Right atrium auricular region (tissue), 2 donors: ENCODE measurements around the gene BCAR3. TPM values are rescaled to one million over a fixed set of nuclear protein-coding genes. Genes with fewer than 3 reads are reported as not detected.

ENCODE experiments used
- DNase-seq: peaks from one replicate; pipeline ENCODE4 v3.0.0-alpha.2; 2019; ENCODE audit warnings: low spot score
- H3K27ac ChIP-seq, 2 donors: fragments of 200-600 bp; sonication (generic); 1 replicate in 1 of 2; 2 replicates in 1 of 2; pipeline ENCODE4 v1.5.1; 2016 to 2019
- H3K27me3 ChIP-seq, 2 donors: fragments of 200-600 bp; sonication (generic); one replicate each; pipeline versions ENCODE4 v1.5.1 to v1.6.0; 2017 to 2019
- H3K36me3 ChIP-seq: fragments of 200-600 bp; sonication (generic); one replicate; pipeline ENCODE4 v1.5.1; 2016
- H3K4me1 ChIP-seq, 2 donors: fragments of 200-600 bp; sonication (generic); one replicate each; pipeline versions ENCODE4 v1.5.1 to v1.6.0; 2017 to 2019
- H3K4me3 ChIP-seq, 2 donors: fragments of 200-600 bp; sonication (generic); 1 replicate in 1 of 2; 2 replicates in 1 of 2; pipeline ENCODE4 v1.5.1; 2017 to 2019; ENCODE audit warnings: mild to moderate bottlenecking in 1 of 2, moderate library complexity in 1 of 2
- H3K9me3 ChIP-seq, 2 donors: fragments of 200-600 bp; sonication (generic); one replicate each; pipeline ENCODE4 v1.5.1; 2019
- total RNA-seq, 2 donors: library from RNA; depleted of rRNA; stranded (reverse); fragments of >200 nt; gene quantifications; one replicate each; pipeline ENCODE4 v1.1.0, GENCODE V29; 2016
- TF ChIP-seq, protein P1 (sequence below), 2 donors: fragments of 200-600 bp; sonication (generic); IDR thresholded peaks; one replicate each; pipeline ENCODE4 v1.5.1; 2019; ENCODE audit warnings: antibody characterized with exemption in 2 of 2

The BCAR3 gene
- total RNA-seq, 2 donors from 2014 or later, result 12.7 to 19.3 TPM

DNA sequence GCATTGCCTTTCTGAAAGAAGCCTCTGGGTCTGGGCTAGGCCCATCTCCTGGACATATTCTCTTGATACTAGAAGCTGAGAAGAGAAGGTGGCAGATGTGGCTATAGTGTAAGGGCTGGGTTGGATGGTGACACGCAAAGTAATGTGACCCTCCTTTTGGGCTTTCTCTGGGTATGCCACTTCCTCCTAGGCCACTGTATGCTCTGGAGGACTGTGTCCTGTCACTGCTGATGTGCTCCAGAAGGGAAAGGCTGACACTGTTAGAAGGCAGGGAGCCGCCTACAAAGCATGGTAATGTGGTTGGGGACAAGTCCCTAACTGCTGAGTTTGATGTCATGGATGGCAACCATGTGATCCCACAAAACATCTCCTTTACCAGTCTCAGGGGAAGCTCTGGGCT, 112.1 kb downstream of the BCAR3 start:
- peaks cover 47% of the 10 kb centered on the region for H3K36me3 ChIP-seq
- no peak overlapping the region for H3K27ac ChIP-seq
- peaks cover 0 to 11% of the 10 kb centered on the region in 2 donors for H3K4me1 ChIP-seq
- no peaks in the 10 kb centered on the region for H3K9me3 ChIP-seq
- TF ChIP-seq, protein P1, sequence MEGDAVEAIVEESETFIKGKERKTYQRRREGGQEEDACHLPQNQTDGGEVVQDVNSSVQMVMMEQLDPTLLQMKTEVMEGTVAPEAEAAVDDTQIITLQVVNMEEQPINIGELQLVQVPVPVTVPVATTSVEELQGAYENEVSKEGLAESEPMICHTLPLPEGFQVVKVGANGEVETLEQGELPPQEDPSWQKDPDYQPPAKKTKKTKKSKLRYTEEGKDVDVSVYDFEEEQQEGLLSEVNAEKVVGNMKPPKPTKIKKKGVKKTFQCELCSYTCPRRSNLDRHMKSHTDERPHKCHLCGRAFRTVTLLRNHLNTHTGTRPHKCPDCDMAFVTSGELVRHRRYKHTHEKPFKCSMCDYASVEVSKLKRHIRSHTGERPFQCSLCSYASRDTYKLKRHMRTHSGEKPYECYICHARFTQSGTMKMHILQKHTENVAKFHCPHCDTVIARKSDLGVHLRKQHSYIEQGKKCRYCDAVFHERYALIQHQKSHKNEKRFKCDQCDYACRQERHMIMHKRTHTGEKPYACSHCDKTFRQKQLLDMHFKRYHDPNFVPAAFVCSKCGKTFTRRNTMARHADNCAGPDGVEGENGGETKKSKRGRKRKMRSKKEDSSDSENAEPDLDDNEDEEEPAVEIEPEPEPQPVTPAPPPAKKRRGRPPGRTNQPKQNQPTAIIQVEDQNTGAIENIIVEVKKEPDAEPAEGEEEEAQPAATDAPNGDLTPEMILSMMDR (IDR thresholded peaks at IDR 0.05), result no peak
- DNase-seq, result no peak
- H3K27me3 ChIP-seq, result no peaks in the 10 kb centered on the region
- no peak overlapping the region for H3K4me3 ChIP-seq

DNA sequence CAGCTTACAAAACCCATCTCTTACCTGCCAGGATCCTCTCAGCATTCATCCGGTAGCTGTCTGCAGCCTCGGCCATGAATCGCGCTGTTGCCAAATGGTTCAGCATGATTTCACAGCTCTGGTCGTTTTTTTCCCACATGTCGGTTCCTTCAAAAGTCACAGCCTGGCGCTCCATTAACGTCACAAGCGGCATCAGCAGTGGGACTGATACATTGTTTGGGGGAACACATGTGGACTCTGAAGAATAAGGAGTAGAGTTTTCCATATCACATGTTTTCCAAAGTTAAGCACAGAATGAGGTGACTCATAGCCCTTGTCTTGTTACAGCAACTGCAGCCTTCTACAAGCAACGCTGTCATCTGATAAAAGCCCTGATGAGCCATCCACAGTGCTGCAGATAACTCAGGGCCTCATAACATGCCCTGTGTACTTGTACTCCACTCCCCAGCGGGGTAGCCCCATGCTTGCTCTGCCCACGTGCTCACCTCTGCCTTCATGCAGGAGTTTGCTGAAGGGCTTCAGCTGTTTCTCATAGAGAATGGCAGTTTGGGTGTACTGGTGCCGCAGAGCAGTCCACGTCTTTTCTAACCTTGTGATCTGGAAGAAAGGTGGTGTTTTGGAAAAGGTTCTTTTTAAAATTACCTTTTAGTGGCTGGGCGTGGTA, 114.2 kb downstream of the BCAR3 start:
- Histone ChIP-seq H3K36me3 (peaks cover 45% of the 10 kb centered on the region), H3K4me3 (no peak overlapping the region), H3K4me1 (peaks cover 0 to 11% of the 10 kb centered on the region in 2 donors), H3K27me3 (no peaks in the 10 kb centered on the region), H3K9me3 (no peaks in the 10 kb centered on the region), H3K27ac (peak overlapping the region in 1 of 2 donors; percentile 68)
- TF ChIP-seq, protein P1 (IDR thresholded peaks at IDR 0.05), result no peak
- DNase-seq, result peak; percentile 83

DNA sequence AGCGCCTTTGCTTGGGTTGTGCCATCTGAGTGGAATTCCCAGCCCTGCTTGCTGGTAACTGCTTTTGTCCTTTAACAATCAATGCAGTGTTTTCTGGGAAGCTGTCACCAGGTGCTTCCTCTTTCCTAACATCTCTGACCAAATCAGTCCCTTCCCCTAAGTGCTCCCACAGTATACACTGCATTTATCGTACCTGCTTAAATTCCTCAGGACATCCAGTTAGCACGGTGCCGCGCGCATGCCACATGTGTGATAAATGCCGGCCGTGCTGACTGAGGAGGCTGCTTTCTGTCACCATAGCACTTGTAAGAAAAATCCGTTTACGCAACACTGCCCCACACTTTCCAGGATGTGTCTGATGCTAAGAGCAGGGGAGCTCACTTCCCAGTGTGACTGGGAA, 115.4 kb downstream of the BCAR3 start:
- Histone ChIP-seq H3K4me1 (peaks cover 0 to 11% of the 10 kb centered on the region in 2 donors), H3K36me3 (peaks cover 37% of the 10 kb centered on the region), H3K27me3 (no peaks in the 10 kb centered on the region), H3K27ac (peak overlapping the region; percentile 9 to 68), H3K9me3 (no peaks in the 10 kb centered on the region), H3K4me3 (no peak overlapping the region)
- TF ChIP-seq, protein P1 (IDR thresholded peaks at IDR 0.05), result no peak
- DNase-seq, result no peak

DNA sequence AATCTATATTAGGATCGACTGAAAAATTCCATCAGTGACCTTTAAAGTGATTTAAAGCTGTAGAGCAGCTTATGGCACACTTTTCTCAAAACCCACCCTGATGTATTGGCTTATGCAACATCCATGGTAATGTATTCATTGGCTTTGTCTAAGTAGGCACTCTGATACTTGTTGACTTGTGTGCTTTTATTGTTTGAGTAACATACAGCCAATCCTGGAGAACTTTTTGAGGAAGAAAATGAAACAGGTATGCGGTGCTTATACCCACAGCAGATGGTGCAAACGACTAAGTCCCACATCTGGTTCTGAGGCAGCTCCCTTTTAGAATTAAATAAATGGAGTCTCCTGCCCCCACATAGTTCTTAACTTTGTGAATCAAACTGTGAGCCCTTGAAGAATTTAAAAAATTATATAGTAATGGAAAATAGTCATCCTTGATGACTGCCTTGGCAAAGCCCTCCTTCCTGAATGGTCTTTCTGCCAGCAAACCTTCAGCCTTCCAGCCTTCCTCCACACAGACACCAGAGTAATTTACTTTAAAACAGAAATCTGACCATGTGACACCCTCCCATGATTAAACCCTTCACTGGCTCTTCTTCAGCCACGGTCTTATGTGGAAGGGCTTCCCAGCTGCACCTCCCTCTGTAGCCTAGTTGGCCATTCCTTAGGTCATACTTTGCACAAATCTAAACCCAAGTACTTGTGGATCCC, 116.0 kb downstream of the BCAR3 start:
- Histone ChIP-seq H3K36me3 (peaks cover 35% of the 10 kb centered on the region), H3K4me3 (no peak overlapping the region), H3K9me3 (no peaks in the 10 kb centered on the region), H3K4me1 (peaks cover 0 to 11% of the 10 kb centered on the region in 2 donors), H3K27me3 (no peaks in the 10 kb centered on the region), H3K27ac (peak overlapping the region; percentile 9 to 68)
- DNase-seq, result no peak
- TF ChIP-seq, protein P1 (IDR thresholded peaks at IDR 0.05), result no peak

DNA sequence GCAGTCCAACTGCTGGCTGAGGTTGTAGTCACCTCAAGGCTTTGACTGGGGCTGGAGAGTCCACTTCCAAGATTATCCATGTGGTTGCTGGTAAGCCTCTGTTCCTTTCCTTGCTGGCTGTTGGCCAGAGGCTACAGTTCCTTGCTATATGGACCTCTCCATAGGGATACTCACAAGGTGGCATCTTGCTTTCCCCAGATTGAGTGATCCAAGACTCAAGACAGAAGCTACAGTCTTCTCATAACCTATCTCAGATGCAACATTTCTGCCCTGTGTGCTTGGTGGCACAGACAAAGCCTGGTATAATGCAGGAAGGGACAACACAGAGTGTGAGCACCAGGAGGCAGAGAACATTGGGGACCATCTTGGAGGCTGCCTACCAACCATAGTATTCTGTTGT, 121.9 kb downstream of the BCAR3 start:
- peaks cover 15% of the 10 kb centered on the region for H3K36me3 ChIP-seq
- H3K27me3 ChIP-seq, result no peaks in the 10 kb centered on the region

More for the DNA sequence above, 121.9 kb downstream of the BCAR3 start:
- Histone ChIP-seq H3K9me3 (peaks cover 0 to 5% of the 10 kb centered on the region in 2 donors), H3K27ac (no peak overlapping the region), H3K4me1 (peaks cover 0 to 10% of the 10 kb centered on the region in 2 donors), H3K4me3 (no peak overlapping the region)
- TF ChIP-seq, protein P1 (IDR thresholded peaks at IDR 0.05), result no peak
- DNase-seq, result no peak
